ENCODE measurements around the gene PEX7. TPM values are rescaled to one million over a fixed set of nuclear protein-coding genes. Genes with fewer than 3 reads are reported as not detected.

Gene PEX7
- total and polyA plus RNA-seq, 10 of the 15 experiments (the other 5 are each of a cell fraction or from before 2014, with no cell fraction given), result 0.58 to 12.4 (median 8.8) TPM

- no peak overlapping the region for H3K4me2 ChIP-seq (ENCODE audit: control insufficient read depth, insufficient read depth)
- RAD21 ChIA-PET (ENCODE audit: unreplicated experiment), result interaction anchor here (8.2 to 12.6 kb wide), 3 partner anchors 9 to 60 kb away, joined by 92 to 270 read pairs (median 116); partner anchors contain the start of gene MAP3K5
- no peak for DNase-seq (ENCODE audit: low read depth, low spot score)
- CTCF ChIA-PET, result interaction anchor here (0.7 to 1.9 kb wide), 3 partner anchors 13 to 133 kb away, joined by 3 to 6 read pairs (median 3); partner anchors contain the start of gene MAP3K5
- SMC1A ChIA-PET (ENCODE audit: uncharacterized antibody, unreplicated experiment), result interaction anchor here (7.8 to 8.9 kb wide), 2 partner anchors 9 to 15 kb away, joined by 135 to 227 read pairs; partner anchors contain the start of gene MAP3K5
- no peaks in the 10 kb centered on the region; the same call in 2 of the 3 replicates for H3K9me3 ChIP-seq (replicated peaks; ENCODE audit: control insufficient read depth, insufficient read depth, low read length)
- H2AFZ ChIP-seq (ENCODE audit: control insufficient read depth, low read depth, low read length), result no peak overlapping the region
- ATAC-seq, result no peak
- POLR2A ChIA-PET, result interaction anchor here (7.9 to 11.8 kb wide), 2 partner anchors 12 to 15 kb away, joined by 98 to 159 read pairs; partner anchors contain the start of gene MAP3K5
- no peak overlapping the region for H3K27ac ChIP-seq (ENCODE audit: control insufficient read depth, insufficient read depth)
- H3K79me2 ChIP-seq (ENCODE audit: control insufficient read depth, insufficient read depth, low read length), result peaks cover 99% of the 10 kb centered on the region
- H3K9ac ChIP-seq (ENCODE audit: control insufficient read depth, insufficient read depth, low read length), result no peak overlapping the region
- in situ Hi-C loops (cut with MboI) (no loop called here), intact Hi-C loops (cut with micrococcal nuclease; ENCODE audit: unreplicated experiment) (no loop called here)
- H3K27me3 ChIP-seq (replicated peaks in 1 of 2; ENCODE audit: control insufficient read depth in 2 of 2, insufficient read depth in 2 of 2, low read length in 1 of 2), result no peaks in the 10 kb centered on the region
- no peak overlapping the region for H3K4me3 ChIP-seq
- H4K20me1 ChIP-seq (ENCODE audit: control insufficient read depth, insufficient read depth), result no peaks in the 10 kb centered on the region
- BruUV-seq (replicated peaks), result no TSS peak
- peaks cover 27% of the 10 kb centered on the region for H3K4me1 ChIP-seq (ENCODE audit: control insufficient read depth, insufficient read depth, low read length)
- no peak for FAIRE-seq
- 81% methylated on average over 3 of the region's 3 CpGs for WGBS (ENCODE audit: insufficient coverage, insufficient replicate concordance, low lambda C conversion rate, missing lambda C conversion rate)
- peaks cover 2 to 4% of the 10 kb centered on the region in 2 experiments; a peak in 3 of 4 replicates for H3K36me3 ChIP-seq (ENCODE audit: control insufficient read depth in 2 of 2, insufficient read depth in 2 of 2, low read length in 1 of 2)
- TF ChIP-seq NFYB (IDR thresholded peaks at IDR 0.05; ENCODE audit: insufficient read depth, low read depth, low read length), result no peak
- TF ChIP-seq DPF2 (IDR thresholded peaks at IDR 0.05), result no peak
- no peak for TF ChIP-seq ZNF24 (IDR thresholded peaks at IDR 0.05)
- no peak for TF ChIP-seq EZH2 (IDR thresholded peaks at IDR 0.05; ENCODE audit: borderline replicate concordance, control insufficient read depth, low read depth, low read length)
- TF ChIP-seq POLR2A (IDR thresholded peaks at IDR 0.05; ENCODE audit: low read depth, low read length), result no peak
- no peak for TF ChIP-seq ZBTB40 (IDR thresholded peaks at IDR 0.05; ENCODE audit: borderline replicate concordance)
- TF ChIP-seq, protein P1, sequence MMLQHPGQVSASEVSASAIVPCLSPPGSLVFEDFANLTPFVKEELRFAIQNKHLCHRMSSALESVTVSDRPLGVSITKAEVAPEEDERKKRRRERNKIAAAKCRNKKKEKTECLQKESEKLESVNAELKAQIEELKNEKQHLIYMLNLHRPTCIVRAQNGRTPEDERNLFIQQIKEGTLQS (IDR thresholded peaks at IDR 0.05; ENCODE audit: borderline replicate concordance, extremely low read depth, low read depth, low read length), result no peak
- TF ChIP-seq, protein P2, sequence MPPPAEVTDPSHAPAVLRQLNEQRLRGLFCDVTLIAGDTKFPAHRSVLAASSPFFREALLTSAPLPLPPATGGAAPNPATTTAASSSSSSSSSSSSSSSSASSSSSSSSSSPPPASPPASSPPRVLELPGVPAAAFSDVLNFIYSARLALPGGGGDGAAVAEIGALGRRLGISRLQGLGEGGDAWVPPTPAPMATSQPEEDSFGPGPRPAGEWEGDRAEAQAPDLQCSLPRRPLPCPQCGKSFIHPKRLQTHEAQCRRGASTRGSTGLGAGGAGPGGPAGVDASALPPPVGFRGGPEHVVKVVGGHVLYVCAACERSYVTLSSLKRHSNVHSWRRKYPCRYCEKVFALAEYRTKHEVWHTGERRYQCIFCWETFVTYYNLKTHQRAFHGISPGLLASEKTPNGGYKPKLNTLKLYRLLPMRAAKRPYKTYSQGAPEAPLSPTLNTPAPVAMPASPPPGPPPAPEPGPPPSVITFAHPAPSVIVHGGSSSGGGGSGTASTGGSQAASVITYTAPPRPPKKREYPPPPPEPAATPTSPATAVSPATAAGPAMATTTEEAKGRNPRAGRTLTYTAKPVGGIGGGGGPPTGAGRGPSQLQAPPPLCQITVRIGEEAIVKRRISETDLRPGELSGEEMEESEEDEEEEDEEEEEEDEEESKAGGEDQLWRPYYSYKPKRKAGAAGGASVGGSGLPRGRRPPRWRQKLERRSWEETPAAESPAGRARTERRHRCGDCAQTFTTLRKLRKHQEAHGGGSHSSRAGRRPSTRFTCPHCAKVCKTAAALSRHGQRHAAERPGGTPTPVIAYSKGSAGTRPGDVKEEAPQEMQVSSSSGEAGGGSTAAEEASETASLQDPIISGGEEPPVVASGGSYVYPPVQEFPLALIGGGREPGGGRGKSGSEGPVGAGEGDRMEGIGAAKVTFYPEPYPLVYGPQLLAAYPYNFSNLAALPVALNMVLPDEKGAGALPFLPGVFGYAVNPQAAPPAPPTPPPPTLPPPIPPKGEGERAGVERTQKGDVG (CRISPR knock-in tag; IDR thresholded peaks at IDR 0.05), result no peak
- TF ChIP-seq GABPA (IDR thresholded peaks at IDR 0.05; ENCODE audit: low read depth), result no peak
- TF ChIP-seq, protein P3, sequence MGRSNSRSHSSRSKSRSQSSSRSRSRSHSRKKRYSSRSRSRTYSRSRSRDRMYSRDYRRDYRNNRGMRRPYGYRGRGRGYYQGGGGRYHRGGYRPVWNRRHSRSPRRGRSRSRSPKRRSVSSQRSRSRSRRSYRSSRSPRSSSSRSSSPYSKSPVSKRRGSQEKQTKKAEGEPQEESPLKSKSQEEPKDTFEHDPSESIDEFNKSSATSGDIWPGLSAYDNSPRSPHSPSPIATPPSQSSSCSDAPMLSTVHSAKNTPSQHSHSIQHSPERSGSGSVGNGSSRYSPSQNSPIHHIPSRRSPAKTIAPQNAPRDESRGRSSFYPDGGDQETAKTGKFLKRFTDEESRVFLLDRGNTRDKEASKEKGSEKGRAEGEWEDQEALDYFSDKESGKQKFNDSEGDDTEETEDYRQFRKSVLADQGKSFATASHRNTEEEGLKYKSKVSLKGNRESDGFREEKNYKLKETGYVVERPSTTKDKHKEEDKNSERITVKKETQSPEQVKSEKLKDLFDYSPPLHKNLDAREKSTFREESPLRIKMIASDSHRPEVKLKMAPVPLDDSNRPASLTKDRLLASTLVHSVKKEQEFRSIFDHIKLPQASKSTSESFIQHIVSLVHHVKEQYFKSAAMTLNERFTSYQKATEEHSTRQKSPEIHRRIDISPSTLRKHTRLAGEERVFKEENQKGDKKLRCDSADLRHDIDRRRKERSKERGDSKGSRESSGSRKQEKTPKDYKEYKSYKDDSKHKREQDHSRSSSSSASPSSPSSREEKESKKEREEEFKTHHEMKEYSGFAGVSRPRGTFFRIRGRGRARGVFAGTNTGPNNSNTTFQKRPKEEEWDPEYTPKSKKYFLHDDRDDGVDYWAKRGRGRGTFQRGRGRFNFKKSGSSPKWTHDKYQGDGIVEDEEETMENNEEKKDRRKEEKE (IDR thresholded peaks at IDR 0.05), result no peak
- TF ChIP-seq MLLT1 (IDR thresholded peaks at IDR 0.05), result no peak
Measured at GRCh38 chr6:136777651-136778050, 44.7 kb upstream of the PEX7 start.
